HG03442 (cell line): ENCODE measurements around the gene RAG2.

ENCODE experiments used
- ATAC-seq: cut with Tn5 transposase; IDR thresholded peaks from one replicate; pipeline ENCODE4 v1.9.1; 2021; ENCODE audit warnings: mild to moderate bottlenecking, moderate library complexity; ENCODE audit not compliant: unreplicated experiment

RAG2 gene

DNA sequence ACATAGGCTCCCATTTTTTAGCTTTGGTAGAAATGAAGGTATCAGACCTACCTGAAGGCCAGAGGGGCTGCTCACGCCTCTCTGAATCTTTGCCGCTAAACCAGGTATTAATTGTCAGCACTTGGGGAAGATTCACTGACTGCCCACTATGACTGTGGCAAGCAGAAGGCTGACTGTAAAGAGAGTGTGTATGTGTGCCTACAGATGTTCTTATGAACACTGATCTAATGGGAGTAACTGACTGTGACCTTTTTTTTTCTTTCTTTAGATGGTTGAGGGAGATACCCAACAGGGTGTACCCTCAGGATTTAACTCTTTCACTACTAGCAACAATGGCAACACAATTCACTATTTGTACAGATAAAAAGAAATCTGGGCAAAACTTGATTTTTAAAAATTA is at the start of gene RAG2:
TSS of gene RAG2 (minus strand) at position 186 of the 400 bp plus-strand sequence. CDS start 4,068 bp downstream, outside the sequence.
- no peak for ATAC-seq

- ATAC-seq: no peak
These were observed 40.5 kb upstream of the RAG2 start for GRCh38 chr11:36638556-36638955.

GRCh38 chr11:36635066-36635862 is 37.2 kb upstream of the RAG2 start:
- ATAC-seq: no peak

- peak; percentile 96 for ATAC-seq
These were observed 33.7 kb upstream of the RAG2 start for GRCh38 chr11:36631774-36632173.

GRCh38 chr11:36628765-36629244 is 30.8 kb upstream of the RAG2 start:
- ATAC-seq: no peak

DNA sequence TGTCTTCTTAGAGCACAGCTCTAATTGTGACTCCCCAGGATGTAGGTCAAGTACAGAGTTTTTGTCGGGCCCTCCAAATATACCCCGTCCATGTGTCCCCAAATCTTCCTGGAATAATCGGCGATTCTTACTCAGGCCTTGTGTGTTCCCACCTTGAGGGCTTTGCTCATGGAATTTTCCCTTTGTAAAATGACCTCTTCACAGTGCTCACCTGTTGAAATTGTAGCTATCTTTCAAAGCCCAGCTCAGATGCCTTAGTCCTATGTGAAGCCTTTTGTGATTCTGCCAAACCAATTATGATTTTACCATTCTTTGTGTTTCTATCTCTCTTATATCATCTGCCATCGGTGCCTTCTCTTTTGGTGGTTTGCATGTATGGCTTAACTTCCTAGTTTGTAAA is 30.1 kb upstream of the RAG2 start:
- no peak for ATAC-seq

GRCh38 chr11:36627471-36627870 is 29.4 kb upstream of the RAG2 start:
- no peak for ATAC-seq

DNA sequence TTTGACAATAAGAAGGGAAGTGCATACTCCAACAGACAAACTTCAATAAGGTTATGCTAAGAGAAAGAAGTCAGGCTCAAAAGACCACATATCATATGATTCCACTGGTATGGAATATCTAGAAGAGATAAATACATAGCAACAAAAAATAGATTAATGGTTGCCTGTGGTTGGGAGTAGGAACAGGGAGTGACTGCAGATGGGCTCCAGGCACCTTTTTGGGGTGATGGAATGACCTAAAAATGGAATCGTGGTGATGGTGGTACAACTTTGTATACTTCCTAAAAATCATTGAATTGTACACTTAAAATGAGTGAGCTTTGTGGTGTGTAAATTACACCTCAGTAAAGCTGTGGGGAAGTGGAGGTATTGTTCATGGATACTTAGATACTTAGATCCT is 29.0 kb upstream of the RAG2 start:
- ATAC-seq: no peak

- ATAC-seq: no peak
These were observed 25.5 kb upstream of the RAG2 start for GRCh38 chr11:36623494-36623893.

GRCh38 chr11:36622431-36623136 is 24.5 kb upstream of the RAG2 start:
- ATAC-seq: peak; percentile 75

GRCh38 chr11:36620246-36620645 is 22.2 kb upstream of the RAG2 start:
- ATAC-seq: no peak

GRCh38 chr11:36619502-36619901 is 21.5 kb upstream of the RAG2 start:
- no peak for ATAC-seq

GRCh38 chr11:36618363-36619047 is 20.5 kb upstream of the RAG2 start:
- ATAC-seq: no peak

DNA sequence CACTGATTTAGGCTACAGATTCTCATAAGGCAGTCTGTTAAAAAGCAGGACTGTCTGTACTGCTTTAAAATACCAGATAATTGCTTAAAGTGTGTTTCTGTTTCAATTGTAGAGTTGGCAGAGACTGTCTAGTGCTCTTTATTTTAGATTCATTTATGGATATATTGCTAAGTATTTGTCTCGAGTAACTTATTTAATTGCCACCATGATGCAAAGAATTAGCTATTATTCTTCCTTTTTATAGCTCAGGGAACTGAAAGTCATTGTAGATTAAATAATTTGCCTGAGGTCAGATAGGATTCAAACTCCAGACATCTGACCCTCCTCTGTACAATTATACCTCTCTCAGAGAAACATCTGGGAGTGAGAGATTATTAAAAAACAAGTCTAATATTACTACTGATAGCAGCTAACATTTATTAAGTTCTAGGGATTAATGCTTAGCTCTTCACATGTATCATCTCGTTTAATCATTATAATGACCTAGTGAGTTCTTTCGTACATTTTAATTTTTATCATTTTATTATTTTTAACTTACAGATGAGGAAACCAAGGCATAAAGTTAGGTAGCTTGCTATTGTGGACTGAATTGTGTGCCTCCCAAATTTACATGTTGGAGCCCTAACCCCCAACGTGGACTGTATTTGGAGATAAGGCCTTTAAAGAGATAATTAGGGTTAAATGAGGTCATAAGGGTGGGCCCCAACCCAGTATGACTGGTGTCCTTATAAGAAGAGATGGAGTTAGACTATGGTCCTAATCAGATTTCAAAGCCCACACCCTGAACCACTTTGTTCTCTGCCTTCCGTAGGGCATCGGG is 19.7 kb upstream of the RAG2 start:
- no peak for ATAC-seq

GRCh38 chr11:36615826-36616225 is 17.8 kb upstream of the RAG2 start:
- ATAC-seq: no peak

DNA sequence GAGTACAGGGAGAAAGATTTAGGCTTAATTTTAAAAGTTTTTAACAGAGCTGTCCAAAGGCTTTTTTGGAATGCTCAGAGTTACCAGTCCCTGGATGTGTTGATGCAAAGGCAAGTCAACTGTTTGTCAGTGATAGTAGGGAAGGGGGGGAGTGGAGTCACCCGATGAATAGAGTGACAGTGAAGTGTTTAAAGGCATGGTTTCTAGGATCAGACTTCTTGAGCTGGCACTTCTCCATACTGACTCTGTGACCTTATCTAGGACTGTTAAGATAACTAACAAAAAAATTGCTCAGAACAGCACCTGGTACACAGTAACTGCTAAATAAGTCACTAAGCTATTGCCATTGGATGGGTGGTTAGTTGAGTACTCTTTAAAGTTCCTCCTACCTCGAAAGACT is 11.3 kb upstream of the RAG2 start:
- ATAC-seq: no peak

GRCh38 chr11:36608491-36609199 is 10.6 kb upstream of the RAG2 start:
- no peak for ATAC-seq

DNA sequence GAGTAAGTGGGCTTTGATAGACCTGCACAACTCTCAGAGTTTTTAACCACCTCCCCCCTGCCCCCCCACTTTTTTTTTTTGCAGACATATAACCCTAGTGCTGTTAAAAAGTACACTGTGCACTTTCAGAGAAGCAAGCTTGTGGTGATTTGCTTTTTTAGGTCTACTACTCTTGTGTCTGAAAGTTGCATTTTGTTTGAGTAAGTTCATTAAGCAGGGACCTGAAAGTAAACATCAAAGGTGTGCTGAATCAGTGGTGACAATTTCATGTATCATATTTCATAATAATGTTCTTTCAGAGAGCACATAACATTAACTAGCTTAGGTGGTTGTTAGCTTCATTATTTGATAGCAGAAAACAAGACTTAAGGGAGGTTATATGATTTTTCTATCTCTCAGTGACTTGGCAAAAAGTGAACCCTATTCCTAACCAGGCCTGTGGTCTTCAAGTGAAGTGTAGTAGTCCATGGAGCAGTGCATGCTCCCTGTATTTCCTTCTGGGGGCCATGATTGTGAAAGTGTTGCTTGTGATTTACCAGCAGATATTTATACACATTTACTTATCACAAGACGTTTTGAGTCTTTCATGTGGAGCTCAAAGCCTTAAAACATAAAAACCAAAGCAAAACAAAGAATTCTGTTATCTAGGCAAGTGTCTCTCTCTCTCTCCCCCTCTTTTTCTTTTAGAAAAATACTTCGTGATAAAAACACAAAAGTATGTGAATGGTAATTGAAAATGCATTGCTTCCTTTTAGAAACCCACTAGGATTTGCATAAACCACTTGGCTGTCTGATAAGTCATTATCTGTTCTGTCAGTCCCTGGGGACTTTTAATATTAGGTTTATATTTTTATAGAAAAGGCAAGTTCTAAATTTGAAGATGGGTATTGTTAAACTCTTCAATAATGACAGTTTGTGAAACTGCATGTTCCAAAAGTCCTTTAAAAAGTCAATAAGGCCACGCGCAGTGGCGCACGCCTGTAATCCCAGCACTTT is 7.5 kb upstream of the RAG2 start:
- peak; percentile 73 for ATAC-seq

DNA sequence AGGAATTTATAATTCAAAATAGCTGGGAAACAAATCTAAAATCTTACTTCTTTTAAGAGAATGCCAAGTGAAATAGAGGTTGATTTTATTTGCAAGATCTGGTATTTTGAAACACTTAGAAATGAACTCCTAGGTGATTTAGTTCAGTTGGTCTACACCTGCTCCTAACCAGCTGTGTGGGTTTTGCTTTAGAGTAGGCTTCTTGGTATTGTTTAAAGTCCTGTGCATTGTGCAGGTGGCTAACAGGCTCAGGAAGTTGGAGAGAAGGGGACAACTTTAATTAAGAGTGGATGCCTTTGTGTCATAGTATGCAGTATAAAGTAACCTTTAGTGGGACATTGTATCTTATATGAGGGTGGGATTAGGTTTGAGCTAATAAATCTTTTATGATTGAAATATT is 4.1 kb upstream of the RAG2 start:
- ATAC-seq: no peak
